ENCODE measurements around the gene MUC2.

The MUC2 gene

DNA sequence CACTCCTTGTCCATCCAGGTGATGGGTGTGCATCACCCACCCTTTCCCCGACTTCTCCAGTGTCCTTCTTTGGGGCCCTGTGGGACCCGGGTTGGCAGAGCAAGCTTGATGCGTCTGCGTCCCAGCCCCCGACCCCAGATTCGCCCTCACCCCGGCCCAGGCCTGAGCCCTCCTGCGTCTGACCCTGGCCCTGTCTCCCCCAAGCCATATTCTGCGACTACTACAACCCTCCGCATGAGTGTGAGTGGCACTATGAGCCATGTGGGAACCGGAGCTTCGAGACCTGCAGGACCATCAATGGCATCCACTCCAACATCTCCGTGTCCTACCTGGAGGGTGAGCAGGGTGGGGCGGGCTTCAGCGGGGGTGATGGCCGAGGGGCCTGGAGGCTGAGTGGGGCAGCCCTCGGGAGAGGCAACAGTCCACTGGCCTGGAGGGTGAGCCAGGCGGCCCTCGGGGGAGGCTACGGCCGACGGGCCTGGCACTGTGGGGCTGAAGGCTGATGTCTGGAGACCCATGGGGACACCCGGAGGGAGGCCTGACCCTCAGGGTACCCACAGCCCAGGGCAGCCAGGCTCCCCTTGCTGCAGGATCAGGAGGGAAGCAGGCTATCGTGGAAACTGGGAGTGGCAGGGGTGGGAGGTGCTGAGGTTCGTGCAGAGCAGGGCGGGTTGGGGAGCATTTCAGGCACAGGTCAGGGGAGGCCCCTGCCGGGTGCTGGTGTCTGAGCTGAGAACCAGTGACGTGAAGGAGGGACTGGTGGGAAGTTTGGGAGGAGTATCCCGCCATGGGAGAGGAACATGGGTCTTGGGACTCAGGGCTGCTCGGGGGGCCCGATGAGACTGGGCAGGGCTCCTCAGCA is 15.3 kb downstream of the MUC2 start:
- H3K4me3 ChIP-seq (ENCODE audit: low read length) = no peak overlapping the region
- TF ChIP-seq, protein P1, sequence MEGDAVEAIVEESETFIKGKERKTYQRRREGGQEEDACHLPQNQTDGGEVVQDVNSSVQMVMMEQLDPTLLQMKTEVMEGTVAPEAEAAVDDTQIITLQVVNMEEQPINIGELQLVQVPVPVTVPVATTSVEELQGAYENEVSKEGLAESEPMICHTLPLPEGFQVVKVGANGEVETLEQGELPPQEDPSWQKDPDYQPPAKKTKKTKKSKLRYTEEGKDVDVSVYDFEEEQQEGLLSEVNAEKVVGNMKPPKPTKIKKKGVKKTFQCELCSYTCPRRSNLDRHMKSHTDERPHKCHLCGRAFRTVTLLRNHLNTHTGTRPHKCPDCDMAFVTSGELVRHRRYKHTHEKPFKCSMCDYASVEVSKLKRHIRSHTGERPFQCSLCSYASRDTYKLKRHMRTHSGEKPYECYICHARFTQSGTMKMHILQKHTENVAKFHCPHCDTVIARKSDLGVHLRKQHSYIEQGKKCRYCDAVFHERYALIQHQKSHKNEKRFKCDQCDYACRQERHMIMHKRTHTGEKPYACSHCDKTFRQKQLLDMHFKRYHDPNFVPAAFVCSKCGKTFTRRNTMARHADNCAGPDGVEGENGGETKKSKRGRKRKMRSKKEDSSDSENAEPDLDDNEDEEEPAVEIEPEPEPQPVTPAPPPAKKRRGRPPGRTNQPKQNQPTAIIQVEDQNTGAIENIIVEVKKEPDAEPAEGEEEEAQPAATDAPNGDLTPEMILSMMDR (IDR thresholded peaks at IDR 0.05; ENCODE audit: insufficient read depth, low read depth, low read length, missing control alignments) = no peak
- DNase-seq (ENCODE audit: low read depth) = no peak

DNA sequence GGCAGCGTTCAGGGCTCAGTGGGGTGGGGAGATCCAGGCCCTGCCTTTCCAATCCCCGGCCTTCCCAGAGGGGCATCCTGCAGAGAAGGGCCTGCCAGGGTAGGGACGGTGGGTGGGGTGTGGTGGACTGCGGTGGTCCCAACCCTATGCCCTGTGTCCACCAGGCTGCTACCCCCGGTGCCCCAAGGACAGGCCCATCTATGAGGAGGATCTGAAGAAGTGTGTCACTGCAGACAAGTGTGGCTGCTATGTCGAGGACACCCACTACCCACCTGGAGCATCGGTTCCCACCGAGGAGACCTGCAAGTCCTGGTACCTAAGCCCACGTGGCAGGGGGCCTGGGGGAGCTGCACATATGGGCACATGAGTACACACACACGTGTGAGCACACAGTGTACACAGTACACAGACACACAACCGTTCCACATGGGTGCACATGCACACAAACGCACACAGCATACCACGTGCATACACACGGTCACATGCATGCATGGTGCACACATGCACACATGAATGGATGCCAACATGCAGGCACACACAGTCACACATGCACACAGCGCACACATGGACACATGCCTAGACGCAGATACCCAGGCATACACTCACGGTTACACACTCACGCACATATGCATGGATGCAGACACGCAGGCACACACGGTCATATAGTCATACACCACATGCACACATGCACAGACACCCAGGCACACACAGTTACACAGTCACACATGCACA is 16.1 kb downstream of the MUC2 start:
- TF ChIP-seq, protein P1 (IDR thresholded peaks at IDR 0.05; ENCODE audit: insufficient read depth, low read depth, low read length, missing control alignments) = no peak
- no peak for DNase-seq (ENCODE audit: low read depth)
- no peak overlapping the region for H3K4me3 ChIP-seq (ENCODE audit: low read length)

DNA sequence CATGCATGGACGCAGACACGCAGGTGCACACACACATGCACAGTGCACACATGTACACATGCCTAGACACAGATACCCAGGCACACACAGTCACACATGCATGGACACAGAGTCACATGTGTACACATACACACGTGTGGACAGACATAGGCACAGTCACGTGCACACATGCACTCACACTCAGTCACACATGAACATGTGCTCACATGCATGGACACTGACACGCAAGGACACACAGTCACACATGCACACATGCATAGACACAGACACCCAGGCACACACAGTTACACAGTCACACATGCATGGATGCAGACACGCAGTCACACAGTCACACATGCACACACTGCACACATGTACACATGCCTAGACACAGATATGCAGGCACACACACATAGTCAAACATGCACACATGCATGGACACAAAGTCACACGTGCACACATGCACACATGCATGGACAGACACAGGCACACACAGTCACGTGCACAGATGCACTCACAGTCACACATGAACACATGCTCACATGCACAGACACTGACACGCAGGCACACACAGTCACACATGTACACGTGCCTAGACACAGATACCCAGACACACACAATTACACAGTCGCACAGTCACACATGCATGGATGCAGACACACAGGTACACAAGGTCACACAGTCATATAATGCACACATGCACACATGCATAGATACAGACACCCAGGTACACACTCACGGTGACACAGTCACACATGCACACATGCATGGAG is 16.8 kb downstream of the MUC2 start:
- TF ChIP-seq, protein P1 (IDR thresholded peaks at IDR 0.05; ENCODE audit: insufficient read depth, low read depth, low read length, missing control alignments) = no peak
- H3K4me3 ChIP-seq (ENCODE audit: low read length) = no peak overlapping the region
- no peak for DNase-seq (ENCODE audit: low read depth)

DNA sequence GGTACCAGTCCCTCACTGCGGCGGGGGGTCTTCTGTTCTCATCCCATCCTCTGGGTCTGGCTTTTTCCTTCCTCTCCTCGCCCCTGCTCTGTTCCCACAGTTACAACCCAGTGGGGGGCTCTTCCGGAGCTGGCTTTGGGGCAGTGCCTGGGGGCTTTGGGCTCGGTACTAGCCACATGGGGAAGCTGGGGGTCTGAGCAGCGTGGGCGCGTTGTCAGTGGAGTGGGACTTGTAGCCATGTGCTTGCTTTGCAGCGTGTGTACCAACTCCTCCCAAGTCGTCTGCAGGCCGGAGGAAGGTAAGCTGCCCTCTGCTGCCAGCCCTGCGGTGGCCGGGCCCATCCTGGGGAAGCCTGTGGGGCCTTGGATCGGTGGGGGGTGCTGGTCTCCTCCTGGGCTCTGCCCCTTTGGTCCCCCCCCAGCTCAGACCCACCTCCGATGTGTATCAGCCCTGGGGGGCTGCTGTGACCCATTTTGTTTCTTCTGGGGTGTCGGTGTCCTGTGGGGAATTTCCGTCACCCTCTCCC is 17.5 kb downstream of the MUC2 start:
- TF ChIP-seq, protein P1 (IDR thresholded peaks at IDR 0.05; ENCODE audit: insufficient read depth, low read depth, low read length, missing control alignments) = no peak
- no peak overlapping the region for H3K4me3 ChIP-seq (ENCODE audit: low read length)
- DNase-seq (ENCODE audit: low read depth) = no peak

DNA sequence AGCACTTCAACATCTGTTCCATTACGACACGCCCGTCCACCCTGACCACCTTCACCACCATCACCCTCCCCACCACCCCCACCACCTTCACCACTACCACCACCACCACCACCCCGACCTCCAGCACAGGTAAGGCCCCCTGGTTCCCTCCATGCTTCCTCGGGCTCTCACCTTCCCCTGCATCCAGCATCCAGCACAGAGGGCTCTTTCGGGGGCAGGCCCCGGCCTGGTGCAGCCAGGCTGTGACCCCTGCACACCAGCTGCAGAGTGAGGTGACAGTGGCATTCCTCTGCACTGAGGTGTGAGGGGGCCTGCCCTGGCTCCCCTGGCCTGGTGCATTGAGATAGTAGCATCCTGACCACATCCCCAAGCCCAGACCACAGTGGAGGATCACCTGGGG is 18.2 kb downstream of the MUC2 start:
- no peak overlapping the region for H3K4me3 ChIP-seq (ENCODE audit: low read length)
- TF ChIP-seq, protein P1 (IDR thresholded peaks at IDR 0.05; ENCODE audit: insufficient read depth, low read depth, low read length, missing control alignments) = no peak
- no peak for DNase-seq (ENCODE audit: low read depth)

DNA sequence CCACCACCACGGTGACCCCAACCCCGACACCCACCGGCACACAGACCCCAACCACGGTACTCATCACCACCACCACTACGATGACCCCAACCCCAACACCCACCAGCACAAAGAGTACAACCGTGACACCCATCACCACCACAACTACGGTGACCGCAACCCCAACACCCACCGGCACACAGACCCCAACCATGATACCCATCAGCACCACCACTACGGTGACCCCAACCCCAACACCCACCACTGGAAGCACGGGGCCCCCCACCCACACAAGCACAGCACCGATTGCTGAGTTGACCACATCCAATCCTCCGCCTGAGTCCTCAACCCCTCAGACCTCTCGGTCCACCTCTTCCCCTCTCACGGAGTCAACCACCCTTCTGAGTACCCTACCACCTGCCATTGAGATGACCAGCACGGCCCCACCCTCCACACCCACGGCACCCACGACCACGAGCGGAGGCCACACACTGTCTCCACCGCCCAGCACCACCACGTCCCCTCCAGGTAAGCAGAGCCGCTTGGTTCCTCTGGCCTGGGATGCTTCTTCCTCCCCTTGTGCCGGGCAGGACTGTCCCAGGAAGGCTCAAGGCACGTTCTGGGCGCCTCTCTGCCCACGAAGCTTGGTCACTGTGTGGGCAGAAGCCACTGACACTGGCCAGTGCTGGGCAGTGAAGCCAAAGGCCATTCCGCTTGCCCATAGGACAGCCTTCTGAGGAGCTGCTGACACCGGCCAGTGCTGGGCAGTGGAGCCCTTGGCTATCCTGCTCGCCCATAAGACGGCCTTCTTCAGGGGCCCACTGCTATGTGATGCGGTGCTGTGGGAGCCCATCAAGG is 25.1 kb downstream of the MUC2 start:
- no peak overlapping the region for H3K4me3 ChIP-seq (ENCODE audit: low read length)
- no peak for DNase-seq (ENCODE audit: low read depth)
- TF ChIP-seq, protein P1 (IDR thresholded peaks at IDR 0.05; ENCODE audit: insufficient read depth, low read depth, low read length, missing control alignments) = no peak
